Trophoblast cell (in vitro differentiated cells and primary cell): ENCODE measurements around the gene PANK2.
"Not testable (repeated sequence)": the region's sequence is repeated elsewhere in the genome, so short reads cannot be mapped to it uniquely, and the experiment has no call there.

Experiments used
- DNase-seq, 2 donors: peaks; one replicate each; pipeline ENCODE4 v3.0.0-alpha.2; 2016
- H2AFZ ChIP-seq: 2 replicates; pipeline ENCODE4 v1.6.1; 2013; ENCODE audit warnings: low read length, moderate library complexity, mild to moderate bottlenecking; ENCODE audit not compliant: insufficient read depth, poor library complexity
- H2AK5ac ChIP-seq: 2 replicates; pipeline ENCODE4 v1.6.1; 2013; ENCODE audit warnings: mild to moderate bottlenecking, low read length
- H2BK120ac ChIP-seq: 2 replicates; pipeline ENCODE4 v1.6.1; 2013; ENCODE audit warnings: low read length, mild to moderate bottlenecking, moderate library complexity; ENCODE audit not compliant: insufficient read depth, poor library complexity
- H2BK12ac ChIP-seq: 2 replicates; pipeline ENCODE4 v1.6.1; 2013; ENCODE audit warnings: mild to moderate bottlenecking, low read length, moderate library complexity
- H2BK5ac ChIP-seq: 2 replicates; pipeline ENCODE4 v1.6.1; 2013; ENCODE audit warnings: low read length, low read depth, moderate library complexity, mild to moderate bottlenecking; ENCODE audit not compliant: poor library complexity
- H3K14ac ChIP-seq: 2 replicates; pipeline ENCODE4 v1.6.1; 2013; ENCODE audit warnings: mild to moderate bottlenecking, low read length
- H3K18ac ChIP-seq: 2 replicates; pipeline ENCODE4 v1.6.1; 2013; ENCODE audit warnings: mild to moderate bottlenecking, low read length
- H3K23ac ChIP-seq: 2 replicates; pipeline ENCODE4 v1.6.1; 2013; ENCODE audit warnings: low read length
- H3K27ac ChIP-seq: 2 replicates; pipeline ENCODE4 v1.5.1; 2013; ENCODE audit warnings: low read depth, mild to moderate bottlenecking, inconsistent platforms, low read length, moderate library complexity
- H3K27me3 ChIP-seq: 2 replicates; pipeline ENCODE4 v1.6.1; 2013; ENCODE audit warnings: inconsistent platforms, mild to moderate bottlenecking, low read length, moderate library complexity; ENCODE audit not compliant: insufficient read depth
- H3K36me3 ChIP-seq, 2 experiments: 1 replicate in 1 of 2; 2 replicates in 1 of 2; pipeline ENCODE4 v1.6.1; 2013; ENCODE audit warnings: low read length in 2 of 2, mild to moderate bottlenecking in 2 of 2, moderate library complexity in 1 of 2; ENCODE audit not compliant: insufficient read depth in 2 of 2, control insufficient read depth in 1 of 2
- H3K4ac ChIP-seq: 2 replicates; pipeline ENCODE4 v1.6.1; 2013; ENCODE audit warnings: low read depth, mild to moderate bottlenecking, low read length, moderate library complexity
- H3K4me1 ChIP-seq, 2 experiments: 1 replicate in 1 of 2; 2 replicates in 1 of 2; pipeline ENCODE4 v1.6.1; 2013; ENCODE audit warnings: low read length in 2 of 2, mild to moderate bottlenecking in 2 of 2, moderate library complexity in 1 of 2; ENCODE audit not compliant: insufficient read depth in 2 of 2, control insufficient read depth in 1 of 2
- H3K4me2 ChIP-seq: 2 replicates; pipeline ENCODE4 v1.6.1; 2013; ENCODE audit warnings: inconsistent platforms, mild to moderate bottlenecking, low read length, moderate library complexity
- H3K4me3 ChIP-seq: 2 replicates; pipeline ENCODE4 v1.5.1; 2013; ENCODE audit warnings: mild to moderate bottlenecking, low read depth, low read length, inconsistent platforms
- H3K79me1 ChIP-seq: one replicate; pipeline ENCODE4 v1.6.1; 2013; ENCODE audit warnings: low read length
- H3K79me2 ChIP-seq: 2 replicates; pipeline ENCODE4 v1.6.1; 2013; ENCODE audit warnings: low read length, mild to moderate bottlenecking; ENCODE audit not compliant: control insufficient read depth, insufficient read depth, poor library complexity
- H3K9ac ChIP-seq: 2 replicates; pipeline ENCODE4 v1.6.1; 2013; ENCODE audit warnings: mild to moderate bottlenecking, low read length
- H3K9me3 ChIP-seq: 2 replicates; pipeline ENCODE4 v1.6.1; 2013; ENCODE audit warnings: low read depth, mild to moderate bottlenecking, control low read depth, inconsistent platforms, low read length; ENCODE audit not compliant: insufficient read depth
- H4K12ac ChIP-seq: 2 replicates; pipeline ENCODE4 v1.6.1; 2013; ENCODE audit warnings: low read depth, mild to moderate bottlenecking, low read length, moderate library complexity
- H4K8ac ChIP-seq: 2 replicates; pipeline ENCODE4 v1.6.1; 2013; ENCODE audit warnings: low read depth, mild to moderate bottlenecking, low read length, moderate library complexity
- H4K91ac ChIP-seq: one replicate; pipeline ENCODE4 v1.6.1; 2013; ENCODE audit warnings: low read depth, mild to moderate bottlenecking, low read length, moderate library complexity
- WGBS: extraction: QIAGEN DNeasy Blood & Tissue Kit; methylation state at CpG from one replicate; pipeline ENCODE4 v1.1.7; 2013; ENCODE audit warnings: missing lambda C conversion rate; ENCODE audit not compliant: insufficient read length, insufficient coverage; ENCODE audit errors: extremely low coverage; 5-methylcytosine and 5-hydroxymethylcytosine counted together

The PANK2 gene

DNA sequence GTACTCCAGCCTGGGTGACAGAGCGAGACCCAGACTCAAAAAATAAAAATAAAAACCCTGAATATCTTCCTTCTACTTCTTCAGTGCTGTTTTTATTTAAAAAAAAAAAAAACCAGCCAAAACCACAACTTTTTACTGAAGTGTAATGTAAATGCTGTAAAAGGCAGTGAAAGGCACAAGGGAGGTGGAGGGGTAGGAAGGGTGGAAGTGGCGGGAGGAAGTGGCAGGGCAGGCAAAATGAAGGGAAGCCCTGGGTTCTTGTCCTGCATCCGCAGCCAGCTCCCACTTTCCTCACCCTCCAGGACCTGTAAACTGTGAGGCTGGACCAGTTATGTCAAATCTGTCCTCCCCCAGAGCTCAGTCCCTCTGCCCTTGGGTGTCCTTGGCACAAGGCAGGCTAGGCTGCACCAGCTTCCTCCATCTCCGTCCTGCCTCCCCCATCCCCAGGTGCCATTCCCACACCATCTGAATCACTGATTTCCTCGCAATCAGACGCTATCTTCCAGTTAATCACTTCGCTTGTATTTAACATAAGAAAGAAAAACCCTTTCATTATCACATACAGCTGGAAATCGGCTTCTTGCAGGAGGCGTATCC lies 13.7 kb upstream of the PANK2 start:
- DNase-seq = no peak
- no peak overlapping the region for H3K4ac ChIP-seq
- no peak overlapping the region for H3K4me2 ChIP-seq
- no peak overlapping the region for H3K27ac ChIP-seq
- H2BK120ac ChIP-seq = no peak overlapping the region
- WGBS = no CpG with 5 or more reads among the region's 9 CpGs
- H3K23ac ChIP-seq = no peak overlapping the region
- H4K8ac ChIP-seq = no peak overlapping the region
- H3K36me3 ChIP-seq = peaks cover 11 to 23% of the 10 kb centered on the region in 2 experiments
- no peak overlapping the region for H2AK5ac ChIP-seq
- no peak overlapping the region for H4K12ac ChIP-seq
- no peaks in the 10 kb centered on the region for H3K79me2 ChIP-seq
- no peak overlapping the region for H3K18ac ChIP-seq
- H2AFZ ChIP-seq = no peak overlapping the region
- H3K79me1 ChIP-seq = no peaks in the 10 kb centered on the region
- H2BK12ac ChIP-seq = no peak overlapping the region
- H4K91ac ChIP-seq = no peak overlapping the region
- peaks cover 6 to 12% of the 10 kb centered on the region in 2 experiments for H3K4me1 ChIP-seq
- H3K9me3 ChIP-seq = peaks cover 2% of the 10 kb centered on the region
- no peak overlapping the region for H3K9ac ChIP-seq
- H3K4me3 ChIP-seq = no peak overlapping the region
- no peak overlapping the region for H2BK5ac ChIP-seq
- H3K27me3 ChIP-seq = no peaks in the 10 kb centered on the region
- H3K14ac ChIP-seq = no peak overlapping the region

DNA sequence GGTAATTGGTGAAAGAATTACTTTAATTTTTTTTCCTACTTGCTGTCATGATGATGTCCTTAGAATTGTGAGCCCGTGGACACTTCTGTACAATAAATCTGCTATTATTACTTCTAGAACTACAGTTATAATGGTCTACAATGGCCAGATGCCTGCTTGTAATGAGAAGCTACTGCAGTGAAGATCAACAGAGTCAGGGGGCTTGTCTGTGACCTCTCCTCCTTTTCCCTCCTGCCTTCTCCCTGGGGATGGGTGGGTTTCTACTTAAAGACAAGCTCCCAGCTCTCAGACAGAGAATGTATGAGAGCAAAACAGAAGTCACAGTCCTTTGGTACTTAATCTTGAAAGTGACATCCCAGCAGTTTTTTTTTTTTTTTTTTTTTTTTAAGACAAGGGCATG lies 13.2 kb upstream of the PANK2 start:
- no peak for DNase-seq
- H4K8ac ChIP-seq = no peak overlapping the region
- H3K9me3 ChIP-seq = peaks cover 2% of the 10 kb centered on the region
- no peaks in the 10 kb centered on the region for H3K27me3 ChIP-seq
- no CpG with 5 or more reads among the region's 1 CpG for WGBS
- H2BK5ac ChIP-seq = no peak overlapping the region
- H3K14ac ChIP-seq = no peak overlapping the region
- no peak overlapping the region for H3K23ac ChIP-seq
- H3K79me1 ChIP-seq = no peaks in the 10 kb centered on the region
- H3K4me2 ChIP-seq = no peak overlapping the region
- H2AK5ac ChIP-seq = no peak overlapping the region
- H3K9ac ChIP-seq = no peak overlapping the region
- no peak overlapping the region for H4K91ac ChIP-seq
- H3K79me2 ChIP-seq = no peaks in the 10 kb centered on the region
- H3K4me1 ChIP-seq = peaks cover 6 to 11% of the 10 kb centered on the region in 2 experiments
- no peak overlapping the region for H3K4me3 ChIP-seq
- H2AFZ ChIP-seq = no peak overlapping the region
- no peak overlapping the region for H3K18ac ChIP-seq
- H3K4ac ChIP-seq = no peak overlapping the region
- H4K12ac ChIP-seq = no peak overlapping the region
- no peak overlapping the region for H2BK120ac ChIP-seq
- no peak overlapping the region for H2BK12ac ChIP-seq
- no peak overlapping the region for H3K27ac ChIP-seq
- peaks cover 11 to 23% of the 10 kb centered on the region in 2 experiments for H3K36me3 ChIP-seq

GRCh38 chr20:3876676-3877075 lies 12.5 kb upstream of the PANK2 start:
- Histone ChIP-seq H3K27me3 (no peaks in the 10 kb centered on the region), H3K4me3 (no peak overlapping the region), H2BK120ac (no peak overlapping the region), H4K8ac (no peak overlapping the region), H3K23ac (no peak overlapping the region), H3K79me2 (no peaks in the 10 kb centered on the region), H3K9ac (no peak overlapping the region), H4K91ac (no peak overlapping the region), H3K27ac (no peak overlapping the region), H3K79me1 (no peaks in the 10 kb centered on the region), H2BK12ac (no peak overlapping the region), H3K4ac (no peak overlapping the region), H2AK5ac (no peak overlapping the region), H2BK5ac (no peak overlapping the region), H3K4me2 (no peak overlapping the region), H4K12ac (no peak overlapping the region), H3K14ac (no peak overlapping the region), H3K4me1 (peaks cover 0 to 5% of the 10 kb centered on the region in 2 experiments), H3K36me3 (peaks cover 11 to 19% of the 10 kb centered on the region in 2 experiments), H2AFZ (no peak overlapping the region), H3K18ac (no peak overlapping the region), H3K9me3 (peaks cover 2% of the 10 kb centered on the region)
- DNase-seq = no peak

DNA sequence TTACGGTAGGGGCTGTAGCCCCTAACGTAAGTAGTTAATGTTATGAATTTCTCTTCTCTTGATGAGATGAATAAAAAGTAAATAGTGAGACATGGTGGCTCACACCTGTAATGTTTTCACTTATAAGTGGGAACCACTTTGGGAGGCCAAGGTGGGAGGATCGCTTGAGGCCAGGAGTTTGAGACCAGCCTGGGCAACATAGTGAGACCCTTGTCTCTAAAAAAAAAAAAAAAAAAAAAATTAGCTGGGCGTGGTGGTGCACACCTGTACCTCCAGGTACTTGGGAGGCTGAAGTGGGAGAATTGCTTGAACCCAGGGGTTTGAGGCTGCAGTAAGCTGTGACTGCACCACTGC lies 10.3 kb upstream of the PANK2 start:
- not testable (repeated sequence) for H3K36me3 ChIP-seq, H2BK120ac ChIP-seq, H2AFZ ChIP-seq, H3K18ac ChIP-seq, H4K91ac ChIP-seq, H3K79me1 ChIP-seq, H3K79me2 ChIP-seq, H3K23ac ChIP-seq, DNase-seq, H2BK12ac ChIP-seq, H3K27ac ChIP-seq, H3K4me1 ChIP-seq, H2BK5ac ChIP-seq, H2AK5ac ChIP-seq, H3K4ac ChIP-seq, H4K8ac ChIP-seq, H3K4me3 ChIP-seq, H3K4me2 ChIP-seq, H3K9me3 ChIP-seq, H3K27me3 ChIP-seq, H3K9ac ChIP-seq, H4K12ac ChIP-seq, H3K14ac ChIP-seq
- no CpG with 5 or more reads among the region's 4 CpGs for WGBS
